Measurements from ENCODE around the gene ATRX. TPM values are rescaled to one million over a fixed set of nuclear protein-coding genes. Genes with fewer than 3 reads are reported as not detected.

ATRX gene
- polyA plus RNA-seq, 1 of the 3 experiments (the other 2 are of a cell fraction) = 27.6 TPM

- H3F3A ChIP-seq (replicated peaks; ENCODE audit: insufficient read depth) = no peaks in the 10 kb centered on the region
- H3K36me3 ChIP-seq (replicated peaks in 1 of 2; ENCODE audit: control insufficient read depth in 1 of 2, insufficient read depth in 2 of 2, low read length in 1 of 2) = no peaks in the 10 kb centered on the region
- no peaks in the 10 kb centered on the region for H3K9me2 ChIP-seq
- TF ChIP-seq REST (IDR thresholded peaks at IDR 0.05; ENCODE audit: low read depth, low read length) (no peak), GATA2 (CRISPR knock-in tag; IDR thresholded peaks at IDR 0.05) (no peak), YY1 (IDR thresholded peaks at IDR 0.05; ENCODE audit: low read depth) (no peak), NRF1 (IDR thresholded peaks at IDR 0.05; ENCODE audit: low read depth, low read length) (no peak), FOSL2 (IDR thresholded peaks at IDR 0.05; ENCODE audit: borderline replicate concordance, low read depth) (no peak)
- no peak overlapping the region for H2AFZ ChIP-seq (ENCODE audit: low read depth)
- H3K27me3 ChIP-seq (ENCODE audit: insufficient read depth) = no peaks in the 10 kb centered on the region
- H3K4me3 ChIP-seq (ENCODE audit: low read depth in 2 of 2, low read length in 1 of 2) = no peak overlapping the region
- no peak for DNase-seq
- no peak overlapping the region for H3K4me2 ChIP-seq
- no peaks in the 10 kb centered on the region for H3K9me3 ChIP-seq
- no peaks in the 10 kb centered on the region for H3K79me2 ChIP-seq (ENCODE audit: insufficient read depth)
- H3K27ac ChIP-seq (ENCODE audit: low read depth in 2 of 2, low read length in 1 of 2) = no peak overlapping the region
- no peak overlapping the region for H3K9ac ChIP-seq
- ChIA-PET CTCF (interaction anchor here (0.6 kb wide), 1 partner anchor 49 kb away, joined by 3 read pairs; no protein-coding TSS in a partner anchor), POLR2A (no interaction called here)
- H3K4me1 ChIP-seq (ENCODE audit: control insufficient read depth in 1 of 2, insufficient read depth in 2 of 2, low read depth in 1 of 2, low read length in 1 of 2) = no peaks in the 10 kb centered on the region
- 52% methylated on average over 9 of the region's 9 CpGs for whole genome bisulfite sequencing (ENCODE audit: low lambda C conversion rate)
- H4K20me1 ChIP-seq (ENCODE audit: insufficient read depth) = no peaks in the 10 kb centered on the region
Observed at GRCh38 chrX:77820091-77820727, 34.2 kb upstream of the ATRX start.

GRCh38 chrX:77814210-77814609, 28.2 kb upstream of the ATRX start:
- POLR2A ChIA-PET = no interaction called here
- H3K27ac ChIP-seq (ENCODE audit: low read depth in 2 of 2, low read length in 1 of 2) = no peak overlapping the region
- no peaks in the 10 kb centered on the region for H3K36me3 ChIP-seq (replicated peaks in 1 of 2; ENCODE audit: control insufficient read depth in 1 of 2, insufficient read depth in 2 of 2, low read length in 1 of 2)
- H3K27me3 ChIP-seq (ENCODE audit: insufficient read depth) = no peaks in the 10 kb centered on the region; the same call in 1 of the 2 replicates
- DNase-seq = no peak
- no peaks in the 10 kb centered on the region for H4K20me1 ChIP-seq (ENCODE audit: insufficient read depth)
- H3K4me2 ChIP-seq = no peak overlapping the region
- no peaks in the 10 kb centered on the region for H3K9me3 ChIP-seq
- 43% methylated on average over 1 of the region's 1 CpG for WGBS (ENCODE audit: low lambda C conversion rate)
- no peaks in the 10 kb centered on the region for H3K4me1 ChIP-seq (ENCODE audit: control insufficient read depth in 1 of 2, insufficient read depth in 2 of 2, low read depth in 1 of 2, low read length in 1 of 2)
- CTCF ChIA-PET = interaction anchor here (1.0 kb wide), 1 partner anchor 11 kb away, joined by 4 read pairs; no protein-coding TSS in a partner anchor
- no peaks in the 10 kb centered on the region for H3F3A ChIP-seq (replicated peaks; ENCODE audit: insufficient read depth)
- H2AFZ ChIP-seq (ENCODE audit: low read depth) = no peak overlapping the region
- no peak for TF ChIP-seq REST (IDR thresholded peaks at IDR 0.05; ENCODE audit: low read depth, low read length)
- no peak for TF ChIP-seq FOSL2 (IDR thresholded peaks at IDR 0.05; ENCODE audit: borderline replicate concordance, low read depth)
- TF ChIP-seq RAD21 (IDR thresholded peaks at IDR 0.05; ENCODE audit: low read length) = no peak
- TF ChIP-seq RCOR1 (IDR thresholded peaks at IDR 0.05; ENCODE audit: low read length) = no peak
- TF ChIP-seq ELF1 (IDR thresholded peaks at IDR 0.05) = no peak
- no peak for TF ChIP-seq EP300 (IDR thresholded peaks at IDR 0.05; ENCODE audit: borderline replicate concordance in 1 of 2, low read depth in 1 of 2, low read length in 1 of 2)
- TF ChIP-seq FOXJ3 (CRISPR knock-in tag; IDR thresholded peaks at IDR 0.05) = no peak
- no peak for TF ChIP-seq RFX5 (IDR thresholded peaks at IDR 0.05; ENCODE audit: low read length)
- TF ChIP-seq TCF12 (IDR thresholded peaks at IDR 0.05) = no peak
- no peak for TF ChIP-seq RXRA (IDR thresholded peaks at IDR 0.05; ENCODE audit: borderline replicate concordance, low read depth)
- TF ChIP-seq SMC3 (IDR thresholded peaks at IDR 0.05; ENCODE audit: low read depth, low read length) = no peak
- TF ChIP-seq JUND (IDR thresholded peaks at IDR 0.05) = no peak
- no peak for TF ChIP-seq ZBTB33 (IDR thresholded peaks at IDR 0.05; ENCODE audit: borderline replicate concordance, low read depth)
- TF ChIP-seq FOXM1 (IDR thresholded peaks at IDR 0.05; ENCODE audit: low read depth) = no peak
- no peak for TF ChIP-seq MEF2A (IDR thresholded peaks at IDR 0.05; ENCODE audit: borderline replicate concordance, low read depth)
- H3K9me2 ChIP-seq = no peaks in the 10 kb centered on the region
- no peaks in the 10 kb centered on the region for H3K79me2 ChIP-seq (ENCODE audit: insufficient read depth)
- no peak overlapping the region for H3K4me3 ChIP-seq (ENCODE audit: low read depth in 2 of 2, low read length in 1 of 2)
- H3K9ac ChIP-seq = no peak overlapping the region

All from SK-N-SH (cell line).